Measurements from ENCODE around the gene LAPTM4A. TPM values are rescaled to one million over a fixed set of nuclear protein-coding genes. Genes with fewer than 3 reads are reported as not detected.
A peak's percentile ranks its signal among the peaks of the same experiment; 100 is the strongest.

The LAPTM4A gene
- total RNA-seq, 1 donor, result 249 TPM

DNA sequence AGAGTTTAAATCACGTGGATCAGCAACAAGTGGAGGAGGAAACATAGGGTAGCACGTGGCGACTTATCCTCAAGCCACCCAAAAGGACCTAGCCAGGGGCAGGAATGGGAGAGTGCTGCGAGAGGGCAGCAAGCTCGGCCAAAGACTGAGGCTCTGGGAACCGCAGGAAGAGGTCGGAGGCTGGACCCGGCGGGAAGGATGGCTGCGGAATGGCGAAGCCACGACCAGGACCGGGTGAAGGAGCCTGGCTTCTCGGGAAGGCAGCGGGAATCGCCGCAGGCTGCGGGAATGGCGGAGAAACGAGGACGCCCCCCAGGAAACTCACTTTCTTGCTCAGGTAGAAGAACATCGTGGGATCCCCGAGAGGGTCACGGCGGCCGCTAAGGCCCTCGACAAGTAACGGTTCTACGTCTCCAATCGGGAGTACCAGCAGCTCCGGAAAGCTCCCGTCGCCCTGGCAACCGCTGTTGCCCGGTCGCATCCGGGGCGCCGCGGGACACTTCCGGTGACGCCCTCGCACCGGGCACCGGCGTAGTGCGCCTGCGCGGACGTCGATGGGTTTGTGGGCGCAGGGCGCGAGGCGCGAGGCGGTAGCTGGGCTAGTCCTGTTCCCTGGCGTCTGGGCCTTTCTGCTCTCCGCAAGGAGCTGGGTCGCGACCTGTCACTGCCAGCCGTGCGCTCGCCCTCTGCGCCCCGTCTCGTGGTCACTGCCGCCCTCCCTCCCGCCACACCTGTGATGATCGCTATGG lies 61.6 kb downstream of the LAPTM4A start, which contains the start of gene WDR35:
Gene WDR35, minus strand, starts transcription at position 439 of the 749 bp plus-strand sequence. Its CDS starts 90 bp downstream, at position 349.
- peak within 1 kb of the TSS; percentile 64 for H3K27ac ChIP-seq (ENCODE audit: low read depth, low read length)
- peaks cover 6% of the 10 kb centered on the region for H3K27me3 ChIP-seq (ENCODE audit: insufficient read depth, low read length)
- no peaks in the 10 kb centered on the region for H3K36me3 ChIP-seq (ENCODE audit: insufficient read depth, low read length)
- H2AFZ ChIP-seq (ENCODE audit: low read length), result peak within 1 kb of the TSS; percentile 100
- H3K4me3 ChIP-seq (ENCODE audit: insufficient read depth, low read length), result peak within 1 kb of the TSS; percentile 81
- H3K9me3 ChIP-seq (ENCODE audit: low read depth, low read length), result no peaks in the 10 kb centered on the region
- H3K79me2 ChIP-seq (ENCODE audit: insufficient read depth, low read length), result peaks cover 19% of the 10 kb centered on the region
- peak within 1 kb of the TSS; percentile 99 for H3K4me2 ChIP-seq (ENCODE audit: insufficient read depth, low read length)
- H3K4me1 ChIP-seq (ENCODE audit: insufficient read depth, low read length), result peaks cover 17% of the 10 kb centered on the region
- DNase-seq (ENCODE audit: insufficient read length, low spot score, missing footprints), result peak; percentile 97
- H4K20me1 ChIP-seq (ENCODE audit: insufficient read depth, low read length), result no peaks in the 10 kb centered on the region
- TF ChIP-seq, protein P1, sequence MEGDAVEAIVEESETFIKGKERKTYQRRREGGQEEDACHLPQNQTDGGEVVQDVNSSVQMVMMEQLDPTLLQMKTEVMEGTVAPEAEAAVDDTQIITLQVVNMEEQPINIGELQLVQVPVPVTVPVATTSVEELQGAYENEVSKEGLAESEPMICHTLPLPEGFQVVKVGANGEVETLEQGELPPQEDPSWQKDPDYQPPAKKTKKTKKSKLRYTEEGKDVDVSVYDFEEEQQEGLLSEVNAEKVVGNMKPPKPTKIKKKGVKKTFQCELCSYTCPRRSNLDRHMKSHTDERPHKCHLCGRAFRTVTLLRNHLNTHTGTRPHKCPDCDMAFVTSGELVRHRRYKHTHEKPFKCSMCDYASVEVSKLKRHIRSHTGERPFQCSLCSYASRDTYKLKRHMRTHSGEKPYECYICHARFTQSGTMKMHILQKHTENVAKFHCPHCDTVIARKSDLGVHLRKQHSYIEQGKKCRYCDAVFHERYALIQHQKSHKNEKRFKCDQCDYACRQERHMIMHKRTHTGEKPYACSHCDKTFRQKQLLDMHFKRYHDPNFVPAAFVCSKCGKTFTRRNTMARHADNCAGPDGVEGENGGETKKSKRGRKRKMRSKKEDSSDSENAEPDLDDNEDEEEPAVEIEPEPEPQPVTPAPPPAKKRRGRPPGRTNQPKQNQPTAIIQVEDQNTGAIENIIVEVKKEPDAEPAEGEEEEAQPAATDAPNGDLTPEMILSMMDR (IDR thresholded peaks at IDR 0.05; ENCODE audit: extremely low read depth, low read depth, low read length), result no peak

DNA sequence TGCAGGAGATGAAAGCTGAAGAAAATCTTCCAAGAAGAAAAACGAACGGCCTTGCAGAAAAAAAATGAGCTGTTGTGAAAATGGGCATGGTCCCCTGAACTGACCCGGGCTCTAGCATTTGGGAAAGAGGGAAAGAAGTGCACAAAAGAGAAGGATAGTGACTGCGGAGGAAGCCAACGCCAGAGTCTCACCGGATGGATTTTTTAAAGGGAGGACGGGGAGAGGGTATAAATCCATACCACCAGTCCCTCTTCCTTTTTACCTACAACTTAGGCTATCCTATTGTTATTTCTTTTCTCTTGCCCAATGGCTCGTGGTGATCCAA lies 62.1 kb downstream of the LAPTM4A start:
- TF ChIP-seq, protein P1 (IDR thresholded peaks at IDR 0.05; ENCODE audit: extremely low read depth, low read depth, low read length), result no peak
- Histone ChIP-seq H3K27me3 (ENCODE audit: insufficient read depth, low read length) (peaks cover 6% of the 10 kb centered on the region), H2AFZ (ENCODE audit: low read length) (peak overlapping the region; percentile 100), H3K36me3 (ENCODE audit: insufficient read depth, low read length) (no peaks in the 10 kb centered on the region), H3K9me3 (ENCODE audit: low read depth, low read length) (no peaks in the 10 kb centered on the region), H3K4me3 (ENCODE audit: insufficient read depth, low read length) (peak overlapping the region; percentile 81), H3K4me2 (ENCODE audit: insufficient read depth, low read length) (peak overlapping the region; percentile 99), H3K4me1 (ENCODE audit: insufficient read depth, low read length) (peaks cover 17% of the 10 kb centered on the region), H3K27ac (ENCODE audit: low read depth, low read length) (peak overlapping the region; percentile 64), H3K79me2 (ENCODE audit: insufficient read depth, low read length) (peaks cover 24% of the 10 kb centered on the region), H4K20me1 (ENCODE audit: insufficient read depth, low read length) (no peaks in the 10 kb centered on the region)
- peak; percentile 62 for DNase-seq (ENCODE audit: insufficient read length, low spot score, missing footprints)

- no peak for DNase-seq (ENCODE audit: insufficient read length, low spot score, missing footprints)
- Histone ChIP-seq H4K20me1 (ENCODE audit: insufficient read depth, low read length) (no peaks in the 10 kb centered on the region), H2AFZ (ENCODE audit: low read length) (no peak overlapping the region), H3K4me2 (ENCODE audit: insufficient read depth, low read length) (peak overlapping the region; percentile 99), H3K36me3 (ENCODE audit: insufficient read depth, low read length) (no peaks in the 10 kb centered on the region), H3K27ac (ENCODE audit: low read depth, low read length) (no peak overlapping the region), H3K79me2 (ENCODE audit: insufficient read depth, low read length) (peaks cover 24% of the 10 kb centered on the region), H3K4me3 (ENCODE audit: insufficient read depth, low read length) (peak overlapping the region; percentile 81), H3K9me3 (ENCODE audit: low read depth, low read length) (no peaks in the 10 kb centered on the region), H3K27me3 (ENCODE audit: insufficient read depth, low read length) (peaks cover 3% of the 10 kb centered on the region), H3K4me1 (ENCODE audit: insufficient read depth, low read length) (peaks cover 17% of the 10 kb centered on the region)
- TF ChIP-seq, protein P1 (IDR thresholded peaks at IDR 0.05; ENCODE audit: extremely low read depth, low read depth, low read length), result no peak
Measured at GRCh38 chr2:19988600-19988999, 62.8 kb downstream of the LAPTM4A start.

DNA sequence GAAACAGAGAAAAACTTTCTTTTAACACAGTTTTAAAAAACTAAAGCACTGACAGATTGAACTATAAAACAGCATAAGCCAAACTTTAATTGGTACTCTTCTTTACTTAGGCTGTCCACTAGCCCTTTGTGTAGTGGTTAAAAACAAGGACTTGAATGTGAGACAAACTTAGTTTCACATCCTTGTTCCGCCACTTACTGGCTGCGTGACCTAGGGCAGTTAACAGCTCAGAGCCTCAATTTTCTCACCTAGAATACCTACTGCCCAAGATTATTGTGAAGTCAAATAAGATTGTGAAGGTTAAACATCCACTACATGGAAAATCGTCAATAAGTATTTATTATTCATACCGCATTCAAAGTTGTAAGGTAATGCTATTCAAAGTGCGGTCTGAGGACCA lies 63.5 kb downstream of the LAPTM4A start:
- Histone ChIP-seq H4K20me1 (ENCODE audit: insufficient read depth, low read length) (no peaks in the 10 kb centered on the region), H3K4me2 (ENCODE audit: insufficient read depth, low read length) (no peak overlapping the region), H3K27ac (ENCODE audit: low read depth, low read length) (no peak overlapping the region), H3K79me2 (ENCODE audit: insufficient read depth, low read length) (peaks cover 24% of the 10 kb centered on the region), H3K36me3 (ENCODE audit: insufficient read depth, low read length) (no peaks in the 10 kb centered on the region), H3K27me3 (ENCODE audit: insufficient read depth, low read length) (no peaks in the 10 kb centered on the region), H3K4me1 (ENCODE audit: insufficient read depth, low read length) (peaks cover 17% of the 10 kb centered on the region), H3K4me3 (ENCODE audit: insufficient read depth, low read length) (no peak overlapping the region), H2AFZ (ENCODE audit: low read length) (no peak overlapping the region), H3K9me3 (ENCODE audit: low read depth, low read length) (no peaks in the 10 kb centered on the region)
- no peak for DNase-seq (ENCODE audit: insufficient read length, low spot score, missing footprints)
- TF ChIP-seq, protein P1 (IDR thresholded peaks at IDR 0.05; ENCODE audit: extremely low read depth, low read depth, low read length), result no peak
